Fibroblast of pulmonary artery (primary cell): Measurements from ENCODE around the gene TMOD1.

Source experiments
- DNase-seq: peaks from one replicate; pipeline ENCODE4 v3.0.0-alpha.2; 2010; ENCODE audit warnings: low read depth
- H3K4me3 ChIP-seq: replicated peaks from 2 replicates; pipeline ENCODE4 v1.5.1; 2011; ENCODE audit warnings: low read depth, mild to moderate bottlenecking, control low read depth, low read length, moderate library complexity
- CTCF ChIP-seq: IDR thresholded peaks from 2 replicates; pipeline ENCODE4 v1.5.1; 2011; ENCODE audit warnings: mild to moderate bottlenecking, control low read depth, low read length, inconsistent platforms; ENCODE audit errors: missing control alignments

TMOD1 gene

DNA sequence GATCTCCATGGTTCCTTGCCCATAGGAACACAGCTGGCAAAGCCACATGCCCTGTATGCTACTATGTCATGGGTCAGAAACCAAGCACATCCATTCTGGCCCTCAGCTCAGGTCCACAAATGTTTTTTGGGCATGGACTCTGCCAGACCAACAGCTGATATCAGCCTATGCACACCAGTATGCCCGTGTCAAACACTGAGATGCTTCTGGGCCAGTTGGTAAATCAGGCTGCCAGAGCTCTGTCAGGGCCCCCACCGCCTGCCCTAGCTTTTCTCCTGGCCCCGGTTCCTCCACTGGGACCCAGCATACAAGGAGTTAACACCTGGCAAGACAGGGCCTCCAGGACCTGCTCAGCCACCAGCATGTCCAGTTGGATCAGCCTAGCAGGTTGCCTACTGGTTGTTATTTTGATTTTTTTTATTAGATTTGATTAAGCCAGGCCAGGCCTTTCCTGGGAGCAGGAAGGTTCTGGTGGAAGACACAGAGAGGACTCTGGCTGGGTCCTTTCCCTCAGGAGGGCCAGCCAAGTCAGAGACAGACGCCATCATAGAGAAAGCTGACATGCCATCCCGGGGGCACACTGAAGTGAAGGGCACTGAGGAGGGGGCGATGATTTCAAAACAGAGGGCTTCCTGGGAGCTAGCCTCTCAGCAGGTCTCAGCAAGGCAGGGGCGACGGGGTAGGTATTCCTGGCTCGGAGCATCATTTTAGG lies 65.9 kb downstream of the TMOD1 start:
- no peak overlapping the region for H3K4me3 ChIP-seq
- DNase-seq, result no peak
- no peak for TF ChIP-seq CTCF

DNA sequence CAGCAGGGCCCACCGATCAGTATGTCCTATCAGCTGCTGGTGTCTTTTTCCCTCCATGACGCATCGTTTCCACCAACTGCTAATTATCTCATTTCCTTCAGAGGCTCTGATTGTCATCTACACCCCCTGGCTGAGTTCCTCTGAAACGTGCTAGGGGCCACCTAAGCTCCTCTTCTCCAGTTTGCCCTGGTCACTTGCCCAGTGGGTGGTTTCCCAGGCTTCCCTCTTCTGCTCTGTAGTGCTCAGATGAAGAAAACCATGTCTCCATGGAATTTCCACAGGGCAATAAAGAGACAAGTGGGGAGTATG lies 66.4 kb downstream of the TMOD1 start:
- H3K4me3 ChIP-seq, result no peak overlapping the region
- TF ChIP-seq CTCF, result no peak
- DNase-seq, result no peak

DNA sequence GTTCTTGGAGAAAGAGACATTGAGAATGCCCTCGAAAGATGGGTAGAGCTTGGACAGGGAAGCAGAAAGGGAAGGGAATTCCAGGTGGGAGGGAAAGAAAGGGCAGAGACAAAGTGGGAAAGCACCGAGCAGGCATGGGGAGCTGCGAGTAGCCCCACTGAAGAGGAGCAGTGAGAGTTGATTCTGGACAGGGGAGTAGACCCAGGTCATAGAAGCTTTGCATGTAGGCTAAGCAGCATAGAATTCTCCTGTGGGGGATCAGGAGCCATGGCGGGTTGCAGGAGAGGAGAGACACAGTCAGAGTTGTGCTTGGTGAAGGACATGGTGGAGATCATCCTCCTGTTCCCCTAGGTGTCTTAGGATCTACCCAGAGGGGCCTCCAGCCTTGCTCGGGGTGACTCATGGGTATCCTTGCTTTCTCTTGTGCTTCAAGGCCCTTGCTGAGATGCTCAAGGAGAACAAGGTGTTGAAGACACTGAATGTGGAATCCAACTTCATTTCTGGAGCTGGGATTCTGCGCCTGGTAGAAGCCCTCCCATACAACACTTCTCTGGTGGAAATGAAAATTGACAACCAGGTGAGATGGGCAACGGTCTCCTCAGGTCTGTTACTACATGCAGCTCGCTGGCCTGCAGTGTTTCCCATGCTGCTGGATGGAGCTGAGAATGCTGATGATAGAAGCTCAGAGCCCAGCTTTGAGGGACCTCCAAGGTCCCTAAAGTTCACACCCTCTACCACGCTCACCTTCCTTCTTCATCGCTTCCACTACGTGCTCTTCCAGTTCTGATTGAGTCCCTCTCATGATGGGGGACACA lies 67.2 kb downstream of the TMOD1 start:
- no peak for DNase-seq
- TF ChIP-seq CTCF, result no peak
- H3K4me3 ChIP-seq, result no peak overlapping the region

DNA sequence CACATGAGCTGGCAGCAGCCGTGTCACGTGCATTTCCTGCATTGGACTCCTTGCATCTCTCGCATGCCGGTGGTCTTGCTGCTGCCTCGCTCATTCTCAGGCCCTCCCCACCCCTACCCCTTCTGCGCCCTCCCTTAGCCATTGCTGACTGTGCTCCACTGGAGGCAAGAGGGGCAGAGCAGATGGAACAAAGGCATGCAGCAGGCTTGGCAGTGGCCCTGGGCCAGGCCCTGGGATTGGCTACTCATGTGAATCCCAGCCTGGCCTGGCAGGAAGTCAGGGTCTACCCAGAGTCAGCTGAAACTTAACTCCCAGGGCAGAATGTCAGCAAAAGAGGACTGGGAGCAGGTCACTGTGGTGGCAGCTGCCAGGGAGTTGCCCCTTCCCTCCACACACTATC lies 69.4 kb downstream of the TMOD1 start:
- no peak for TF ChIP-seq CTCF
- no peak overlapping the region for H3K4me3 ChIP-seq
- no peak for DNase-seq

- H3K4me3 ChIP-seq, result no peak overlapping the region
- TF ChIP-seq CTCF, result no peak
- DNase-seq, result no peak
Observed at GRCh38 chr9:97571664-97572063, 70.2 kb downstream of the TMOD1 start.

DNA sequence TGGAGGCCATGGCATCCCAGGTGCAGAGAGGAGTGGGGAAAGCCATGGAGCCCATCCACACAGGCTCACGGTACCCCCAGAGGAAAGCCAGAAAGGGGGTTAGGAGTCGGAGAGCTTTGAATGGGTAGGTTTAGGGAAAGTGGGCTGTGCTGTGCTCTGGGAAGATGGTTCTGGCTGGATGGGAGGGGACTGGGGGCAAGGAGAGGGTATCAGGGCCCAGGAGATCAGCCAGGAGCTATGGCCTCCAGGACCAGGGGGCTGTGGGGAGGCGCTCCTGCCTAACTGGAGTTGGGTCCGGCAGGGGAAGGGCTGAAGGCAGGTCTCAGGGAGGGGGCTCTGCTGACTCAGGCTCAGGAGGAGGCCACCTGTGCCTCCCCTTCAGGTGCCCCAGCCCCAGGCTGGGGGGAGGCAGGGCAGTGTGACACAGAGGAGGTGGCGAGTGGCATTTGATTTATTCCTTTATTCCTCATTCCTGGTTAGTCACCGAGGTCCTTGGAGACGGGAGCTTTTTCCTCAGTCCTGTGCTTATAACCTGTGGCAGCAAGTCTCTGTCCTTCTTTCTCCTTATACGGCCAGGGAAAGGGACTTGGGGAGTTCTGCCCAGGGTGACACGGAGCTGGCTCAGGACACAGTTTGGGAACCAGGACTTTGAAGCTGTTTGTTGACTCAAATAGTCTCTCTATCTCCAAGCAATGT lies 70.9 kb downstream of the TMOD1 start:
- no peak for DNase-seq
- no peak for TF ChIP-seq CTCF
- no peak overlapping the region for H3K4me3 ChIP-seq
